NB4 (cell line): ENCODE results near the gene AKIRIN2.
A peak's percentile ranks its signal among the peaks of the same experiment; 100 is the strongest.
"Not testable (repeated sequence)": the region's sequence is repeated elsewhere in the genome, so short reads cannot be mapped to it uniquely, and the experiment has no call there.

Experiments used
- DNase-seq: peaks from one replicate; pipeline ENCODE4 v3.0.0; 2010; ENCODE audit warnings: low read depth
- H3K4me3 ChIP-seq: one replicate; pipeline ENCODE4 v1.5.1; 2011; ENCODE audit warnings: mild to moderate bottlenecking, low read depth, low read length, moderate library complexity
- MYC ChIP-seq: IDR thresholded peaks from 2 replicates; pipeline ENCODE4 v1.6.1; 2011; ENCODE audit warnings: low read depth, low read length
- POLR2A ChIP-seq: IDR thresholded peaks from 2 replicates; pipeline ENCODE4 v1.6.1; 2011; ENCODE audit warnings: mild to moderate bottlenecking; ENCODE audit not compliant: insufficient read length; ENCODE audit errors: extremely low read depth
- TF ChIP-seq, protein P1 (sequence below): IDR thresholded peaks from 2 replicates; pipeline ENCODE4 v1.6.1; 2011; ENCODE audit warnings: low read depth, low read length
- TF ChIP-seq, protein P2 (sequence below): IDR thresholded peaks from one replicate; pipeline ENCODE4 v1.5.1; 2012; ENCODE audit warnings: low read depth, low read length

Gene AKIRIN2

DNA sequence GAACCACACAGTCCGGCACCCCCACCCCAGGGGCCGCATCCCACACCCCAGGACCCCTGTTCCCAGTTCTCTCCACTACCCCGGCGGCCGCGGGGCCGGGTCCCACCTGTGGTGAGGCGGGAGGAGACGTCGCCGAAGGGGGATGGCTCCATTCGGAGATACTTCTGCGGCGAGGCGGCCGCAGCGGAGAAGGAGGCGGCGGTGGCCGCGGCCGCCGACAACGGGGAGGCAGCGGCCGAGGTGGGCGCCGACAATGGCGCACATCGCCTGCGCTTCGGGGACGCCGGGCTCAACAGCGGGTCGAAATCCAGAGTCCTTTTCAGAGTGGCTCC lies 723 bp downstream of the AKIRIN2 start:
- TF ChIP-seq, protein P1, sequence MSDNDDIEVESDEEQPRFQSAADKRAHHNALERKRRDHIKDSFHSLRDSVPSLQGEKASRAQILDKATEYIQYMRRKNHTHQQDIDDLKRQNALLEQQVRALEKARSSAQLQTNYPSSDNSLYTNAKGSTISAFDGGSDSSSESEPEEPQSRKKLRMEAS, result no peak
- TF ChIP-seq MYC (no peak), POLR2A (no peak)
- TF ChIP-seq, protein P2, sequence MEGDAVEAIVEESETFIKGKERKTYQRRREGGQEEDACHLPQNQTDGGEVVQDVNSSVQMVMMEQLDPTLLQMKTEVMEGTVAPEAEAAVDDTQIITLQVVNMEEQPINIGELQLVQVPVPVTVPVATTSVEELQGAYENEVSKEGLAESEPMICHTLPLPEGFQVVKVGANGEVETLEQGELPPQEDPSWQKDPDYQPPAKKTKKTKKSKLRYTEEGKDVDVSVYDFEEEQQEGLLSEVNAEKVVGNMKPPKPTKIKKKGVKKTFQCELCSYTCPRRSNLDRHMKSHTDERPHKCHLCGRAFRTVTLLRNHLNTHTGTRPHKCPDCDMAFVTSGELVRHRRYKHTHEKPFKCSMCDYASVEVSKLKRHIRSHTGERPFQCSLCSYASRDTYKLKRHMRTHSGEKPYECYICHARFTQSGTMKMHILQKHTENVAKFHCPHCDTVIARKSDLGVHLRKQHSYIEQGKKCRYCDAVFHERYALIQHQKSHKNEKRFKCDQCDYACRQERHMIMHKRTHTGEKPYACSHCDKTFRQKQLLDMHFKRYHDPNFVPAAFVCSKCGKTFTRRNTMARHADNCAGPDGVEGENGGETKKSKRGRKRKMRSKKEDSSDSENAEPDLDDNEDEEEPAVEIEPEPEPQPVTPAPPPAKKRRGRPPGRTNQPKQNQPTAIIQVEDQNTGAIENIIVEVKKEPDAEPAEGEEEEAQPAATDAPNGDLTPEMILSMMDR, result no peak
- no peak for DNase-seq

GRCh38 chr6:87700397-87701343 lies 1.4 kb downstream of the AKIRIN2 start:
- DNase-seq, result peak; percentile 81
- TF ChIP-seq MYC, result 0 out of 2 replicates have a peak, but pooled peaks have one; percentile 19
- TF ChIP-seq POLR2A, result no peak
- peak overlapping the region; percentile 93 for H3K4me3 ChIP-seq

More for the DNA sequence above, 723 bp downstream of the AKIRIN2 start:
- peak overlapping the region; percentile 93 for H3K4me3 ChIP-seq

GRCh38 chr6:87699576-87699975 lies 2.5 kb downstream of the AKIRIN2 start:
- TF ChIP-seq, protein P1, result no peak
- TF ChIP-seq, protein P2, result no peak
- TF ChIP-seq POLR2A (no peak), MYC (no peak)
- H3K4me3 ChIP-seq, result peak overlapping the region; percentile 93
- no peak for DNase-seq

DNA sequence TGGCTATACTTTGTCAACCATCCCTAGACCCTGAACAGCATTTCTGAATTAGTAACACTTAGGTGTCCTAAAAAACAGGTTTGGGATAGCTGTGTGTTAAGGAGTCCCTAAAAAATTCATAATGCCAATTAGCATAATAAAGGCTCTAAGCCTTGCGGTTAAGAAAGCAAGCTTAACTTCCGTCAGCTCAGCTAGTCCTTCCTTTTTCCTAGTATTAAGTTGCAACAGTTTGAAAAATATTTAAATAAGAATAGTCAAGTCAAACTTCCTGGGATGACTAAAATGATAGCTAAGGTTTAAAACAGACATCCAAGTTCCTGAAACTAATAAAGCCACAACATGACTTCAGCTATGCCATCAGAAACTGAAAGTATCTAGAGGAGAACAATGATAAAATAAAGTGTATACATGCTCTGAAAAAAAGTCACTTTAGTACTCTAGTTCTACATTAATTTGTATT lies 3.5 kb downstream of the AKIRIN2 start:
- peak overlapping the region; percentile 93 for H3K4me3 ChIP-seq
- peak; percentile 45 for DNase-seq
- TF ChIP-seq, protein P1, result no peak
- TF ChIP-seq MYC (no peak), POLR2A (no peak)
- TF ChIP-seq, protein P2, result no peak

- H3K4me3 ChIP-seq, result peak overlapping the region; percentile 93
- no peak for DNase-seq
- TF ChIP-seq, protein P2, result no peak
- TF ChIP-seq MYC, result no peak
- no peak for TF ChIP-seq POLR2A
- TF ChIP-seq, protein P1, result no peak
These were observed 4.2 kb downstream of the AKIRIN2 start for GRCh38 chr6:87697581-87698546.

DNA sequence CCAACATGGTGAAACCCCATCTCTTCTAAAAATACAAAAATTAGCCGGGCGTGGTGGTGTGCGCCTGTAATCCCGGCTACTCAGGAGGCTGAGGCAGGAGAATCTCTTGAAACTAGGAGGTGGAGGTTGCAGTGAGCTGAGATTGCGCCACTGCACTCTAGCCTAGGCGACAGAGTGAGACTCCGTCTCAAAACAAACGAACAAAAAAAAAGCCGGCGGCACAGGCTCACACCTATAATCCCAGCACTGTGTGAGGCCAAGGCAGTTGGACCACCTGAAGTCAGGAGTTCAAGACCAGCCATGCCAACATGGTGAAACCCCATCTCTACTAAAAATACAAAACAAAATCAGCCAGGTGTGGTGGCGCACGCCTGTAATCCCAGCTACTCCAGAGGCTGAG lies 5.2 kb downstream of the AKIRIN2 start:
- DNase-seq, H3K4me3 ChIP-seq: not testable (repeated sequence)
